Measurements from ENCODE around the gene BRD1.

- TF ChIP-seq CTCF (conservative IDR thresholded peaks at IDR 0.05; ENCODE audit: low read depth, low read length) (no peak), EZH2 (IDR thresholded peaks at IDR 0.05; ENCODE audit: borderline replicate concordance, low read depth, low read length, poor library complexity, severe bottlenecking) (no peak)
Measured at GRCh38 chr22:49775867-49776511, 51.7 kb downstream of the BRD1 start.

All from A673 (cell line).